Stimulated activated CD4-positive, alpha-beta T cell treated with anti-CD3 and anti-CD28 coated beads, TNF-alpha, amount 100 ng/mL, for 48 hours (primary cell): ENCODE measurements around the gene ATPAF2.

Experiments
- DNase-seq, 3 donors: peaks; one replicate each; pipeline ENCODE4 v3.0.0-alpha.2; 2020; ENCODE audit warnings: low read depth in 3 of 3

Gene ATPAF2

DNA sequence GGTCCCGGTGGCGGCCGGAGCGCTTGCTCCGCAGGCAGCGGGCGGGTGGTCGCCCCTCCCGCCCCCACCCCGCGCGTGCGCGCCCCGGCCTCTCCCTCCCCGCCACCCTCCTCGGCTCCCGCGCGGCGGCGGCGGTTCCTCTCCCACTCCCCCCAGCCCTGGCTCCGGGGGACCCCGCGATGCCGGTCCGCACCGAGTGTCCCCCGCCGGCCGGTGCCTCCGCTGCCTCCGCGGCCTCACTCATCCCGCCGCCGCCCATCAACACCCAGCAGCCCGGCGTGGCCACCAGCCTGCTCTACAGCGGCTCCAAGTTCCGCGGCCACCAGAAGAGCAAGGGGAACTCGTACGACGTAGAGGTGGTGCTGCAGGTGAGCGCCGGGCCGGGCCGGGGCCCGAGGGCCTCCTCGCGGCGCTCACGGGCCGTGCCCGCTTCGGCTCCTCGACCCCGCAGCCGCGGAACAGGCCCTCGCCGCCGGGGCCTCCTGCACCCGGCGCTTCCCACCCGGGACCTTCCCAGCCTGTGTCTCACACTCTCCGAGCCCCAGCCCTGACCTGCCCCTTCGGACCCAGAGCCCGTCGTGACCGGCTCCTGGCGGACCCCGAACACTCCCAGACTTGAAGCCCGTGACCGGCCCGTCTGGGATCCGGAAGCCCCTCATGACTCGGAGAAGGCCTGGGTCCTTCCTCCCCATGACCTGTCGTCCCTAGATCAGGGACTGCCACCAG, 730 bp upstream of the ATPAF2 start:
- peak in 1 of 3 donors; percentile 24 for DNase-seq

DNA sequence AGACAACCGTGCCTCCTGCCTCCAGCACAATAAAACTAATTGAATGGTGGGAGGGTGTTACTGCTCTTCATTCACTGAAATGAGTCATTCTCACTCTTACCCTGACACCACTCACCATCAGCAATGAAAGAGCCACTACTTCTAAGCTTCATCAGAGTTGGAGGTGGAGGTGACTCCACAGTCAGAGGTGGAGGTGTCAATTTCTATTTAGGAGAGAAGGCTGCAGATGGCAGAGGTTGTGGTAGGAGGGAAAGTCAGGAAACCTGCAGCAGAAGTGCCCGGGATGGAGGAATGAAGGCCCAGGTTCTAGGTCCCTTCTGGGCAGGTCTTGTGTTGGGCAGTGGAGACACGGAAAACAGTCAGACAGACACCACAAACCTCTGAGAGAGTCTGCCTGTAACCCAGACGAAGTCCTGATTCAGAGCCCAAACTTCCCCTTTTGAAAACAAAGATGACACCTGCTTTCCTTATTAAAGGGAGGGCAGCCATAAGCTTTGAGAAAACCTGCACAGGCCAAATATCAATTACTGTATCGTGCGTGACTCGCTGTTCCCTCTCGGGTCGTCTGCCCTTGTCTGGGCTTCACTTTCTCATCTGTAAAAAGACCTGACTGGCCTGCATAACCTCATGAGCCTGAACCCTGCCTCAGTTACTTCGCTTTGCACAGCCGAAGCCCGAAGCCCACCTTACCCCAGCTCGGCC, 668 bp downstream of the ATPAF2 start:
- DNase-seq: peak in 2 of 3 donors; percentile 4 to 10

DNA sequence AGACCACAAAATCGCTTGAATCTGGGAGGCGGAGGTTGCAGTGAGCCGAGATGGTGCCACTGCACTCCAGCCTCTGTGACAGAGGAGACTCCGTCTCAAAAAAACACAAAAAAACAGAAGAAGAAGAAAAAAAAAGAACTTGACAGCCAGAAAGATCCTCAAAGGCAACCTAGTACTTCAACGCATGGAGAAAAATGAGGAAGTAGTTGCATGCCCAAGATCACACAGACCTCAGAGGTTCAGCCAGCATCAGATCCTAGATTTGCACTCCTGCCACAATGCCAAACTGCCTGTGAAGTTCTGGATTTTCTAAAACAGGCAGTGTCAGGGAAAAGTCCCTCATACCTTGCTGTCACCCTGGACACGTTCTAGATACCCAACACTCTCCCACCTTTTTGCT, 1.5 kb downstream of the ATPAF2 start:
- no peak for DNase-seq

DNA sequence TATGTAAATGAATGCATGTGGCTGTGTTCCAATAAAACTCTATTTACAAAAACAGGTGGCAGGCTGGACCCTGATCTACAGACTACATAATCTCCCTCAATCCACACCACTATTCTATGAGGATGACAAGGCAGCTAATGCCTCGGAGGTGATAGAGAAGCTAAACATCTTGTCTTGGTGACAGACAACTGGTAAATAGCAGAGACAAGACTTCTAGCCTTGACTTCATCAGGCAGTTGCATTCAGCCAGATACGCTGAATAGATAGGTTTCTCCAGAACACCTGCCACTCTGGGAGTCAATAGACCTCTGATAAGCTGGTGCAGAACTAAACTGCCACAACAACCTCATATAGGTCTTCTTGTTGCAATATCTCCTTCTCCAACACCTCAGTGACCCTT, 3.3 kb downstream of the ATPAF2 start:
- DNase-seq: no peak

DNA sequence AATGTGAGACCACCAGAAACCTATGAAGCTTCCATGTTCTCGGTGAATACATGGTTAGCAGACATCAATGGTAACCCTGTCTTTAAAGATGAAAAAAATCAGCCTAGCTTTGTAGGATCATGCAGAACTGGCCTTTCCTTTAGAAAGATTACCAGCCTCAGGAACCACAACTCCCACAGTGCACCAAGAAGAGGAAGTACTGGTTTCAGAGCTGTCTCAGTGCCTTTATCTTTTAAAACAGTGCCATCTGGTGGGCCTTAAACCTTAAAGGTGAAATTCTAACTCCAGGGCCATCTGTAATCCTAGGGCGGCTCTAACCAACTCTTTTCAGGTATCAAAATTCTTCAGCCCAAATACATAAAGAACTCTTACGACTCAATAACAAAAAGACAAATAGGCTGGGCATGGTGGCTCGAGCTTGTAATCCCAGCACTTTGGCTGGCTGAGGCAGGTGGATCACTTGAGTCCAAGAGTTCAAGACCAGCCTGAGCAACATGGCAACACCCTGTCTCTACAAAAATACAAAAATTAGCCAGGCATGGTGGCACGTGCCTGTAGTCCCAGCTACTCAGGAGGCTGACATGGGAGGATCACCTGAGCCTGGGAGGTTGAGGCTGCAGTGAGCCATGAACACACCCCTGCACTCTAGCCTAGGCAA, 5.4 kb downstream of the ATPAF2 start:
- peak in 2 of 3 donors; percentile 11 to 43 for DNase-seq

DNA sequence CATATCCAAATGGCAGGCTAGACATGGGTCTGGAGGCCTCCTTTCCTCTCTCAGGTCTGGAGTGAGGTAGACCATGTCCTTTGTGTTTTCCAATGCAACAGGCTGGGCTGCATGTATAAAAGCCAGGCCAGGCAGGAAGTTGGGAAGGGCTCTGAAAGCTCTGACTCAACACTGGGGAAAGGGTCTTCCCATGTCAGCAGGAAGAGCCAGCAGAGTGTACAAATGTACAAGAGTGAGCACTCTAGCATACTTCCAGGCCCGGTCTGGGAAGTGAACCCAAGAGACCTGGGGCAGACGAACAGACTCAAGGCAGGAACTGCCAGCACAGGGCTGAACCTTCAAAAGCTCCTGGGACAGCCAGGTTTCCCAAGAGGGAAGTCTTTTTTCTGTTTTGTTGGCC, 7.0 kb downstream of the ATPAF2 start:
- no peak for DNase-seq

DNA sequence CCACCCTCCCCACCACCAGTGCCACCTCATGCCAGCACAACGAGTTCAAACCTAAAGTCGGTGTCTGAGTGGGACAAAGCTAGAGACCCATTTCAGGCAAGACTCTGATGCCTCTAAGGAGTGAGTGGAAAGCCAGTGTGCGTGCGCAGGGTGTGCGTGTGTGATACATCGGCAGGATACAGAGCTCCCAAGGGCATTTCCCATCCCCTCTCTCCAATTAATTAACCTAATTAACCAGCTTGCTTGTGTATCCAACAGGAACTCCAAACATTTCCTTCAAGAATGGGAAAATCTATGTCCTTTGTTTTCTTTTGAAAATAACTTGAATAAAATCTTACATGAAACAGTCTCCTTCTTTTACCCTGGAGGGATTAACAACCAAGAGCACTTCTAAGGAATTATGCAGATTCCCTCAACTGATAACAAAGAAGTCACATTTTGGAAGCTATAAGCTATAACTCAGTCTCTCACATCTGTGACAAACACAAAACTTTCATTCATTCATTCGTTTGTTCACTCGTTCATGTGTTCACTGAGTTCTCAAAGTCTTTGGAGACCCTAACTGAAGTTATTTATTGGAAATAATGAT, 9.9 kb downstream of the ATPAF2 start:
- DNase-seq: no peak

DNA sequence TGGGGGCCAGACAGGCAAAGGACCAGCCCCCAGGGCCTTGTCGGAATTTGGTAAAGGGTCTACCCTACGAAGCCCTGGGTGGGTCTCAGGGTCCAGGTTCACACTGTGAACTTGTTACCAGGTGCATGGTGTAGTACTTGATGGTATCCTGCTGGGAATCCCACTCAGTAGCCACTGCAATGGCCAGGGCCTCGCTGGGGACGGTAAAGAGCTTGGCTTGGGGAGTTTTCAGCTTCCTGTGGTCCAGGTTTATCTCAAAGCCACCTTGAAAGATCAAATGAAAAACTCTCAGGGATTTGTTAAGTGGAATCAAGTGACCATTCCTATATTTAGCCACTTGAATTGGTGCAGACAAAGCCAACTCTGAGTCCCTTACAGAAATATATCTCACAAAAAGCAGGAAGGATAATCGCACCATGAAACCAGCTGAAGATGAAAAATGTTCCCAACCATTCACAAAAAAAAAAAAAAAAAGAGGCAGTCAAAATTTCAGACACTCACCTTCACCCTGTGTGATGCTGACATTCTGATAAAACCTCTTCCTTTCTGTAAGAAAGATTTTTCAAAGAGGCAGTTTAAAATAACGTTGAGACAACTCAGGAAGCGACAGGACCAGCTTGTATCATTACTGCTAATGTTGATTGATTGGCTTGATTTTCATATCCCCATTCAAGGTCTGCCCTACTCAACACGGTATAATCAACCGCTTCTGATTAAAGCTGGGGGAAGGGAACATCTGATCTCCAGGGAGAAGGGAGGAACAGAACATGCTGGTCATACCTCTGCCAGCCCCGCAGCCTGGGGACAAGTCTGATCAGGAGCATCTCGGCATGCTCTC, 10.6 kb downstream of the ATPAF2 start:
- no peak for DNase-seq

DNA sequence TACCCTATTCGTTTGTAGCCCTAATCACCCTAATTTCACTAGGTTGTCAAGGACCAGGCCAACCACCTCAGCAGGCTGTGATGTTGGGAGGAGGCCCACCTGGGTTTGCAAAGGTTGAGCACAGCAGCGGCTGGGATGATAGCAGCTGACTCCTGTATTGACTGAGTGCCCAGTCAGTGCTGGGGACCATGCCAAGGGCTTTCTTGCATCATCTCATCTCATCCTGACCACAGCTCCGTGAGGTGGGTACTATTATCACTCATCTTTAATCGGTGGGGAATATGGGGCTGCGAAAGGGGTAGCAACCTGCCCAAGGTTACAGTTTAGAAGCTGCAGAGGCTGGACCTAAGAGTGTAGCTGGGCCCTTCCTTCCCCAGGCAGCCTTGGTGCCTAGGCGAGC, 11.7 kb downstream of the ATPAF2 start:
- no peak for DNase-seq

DNA sequence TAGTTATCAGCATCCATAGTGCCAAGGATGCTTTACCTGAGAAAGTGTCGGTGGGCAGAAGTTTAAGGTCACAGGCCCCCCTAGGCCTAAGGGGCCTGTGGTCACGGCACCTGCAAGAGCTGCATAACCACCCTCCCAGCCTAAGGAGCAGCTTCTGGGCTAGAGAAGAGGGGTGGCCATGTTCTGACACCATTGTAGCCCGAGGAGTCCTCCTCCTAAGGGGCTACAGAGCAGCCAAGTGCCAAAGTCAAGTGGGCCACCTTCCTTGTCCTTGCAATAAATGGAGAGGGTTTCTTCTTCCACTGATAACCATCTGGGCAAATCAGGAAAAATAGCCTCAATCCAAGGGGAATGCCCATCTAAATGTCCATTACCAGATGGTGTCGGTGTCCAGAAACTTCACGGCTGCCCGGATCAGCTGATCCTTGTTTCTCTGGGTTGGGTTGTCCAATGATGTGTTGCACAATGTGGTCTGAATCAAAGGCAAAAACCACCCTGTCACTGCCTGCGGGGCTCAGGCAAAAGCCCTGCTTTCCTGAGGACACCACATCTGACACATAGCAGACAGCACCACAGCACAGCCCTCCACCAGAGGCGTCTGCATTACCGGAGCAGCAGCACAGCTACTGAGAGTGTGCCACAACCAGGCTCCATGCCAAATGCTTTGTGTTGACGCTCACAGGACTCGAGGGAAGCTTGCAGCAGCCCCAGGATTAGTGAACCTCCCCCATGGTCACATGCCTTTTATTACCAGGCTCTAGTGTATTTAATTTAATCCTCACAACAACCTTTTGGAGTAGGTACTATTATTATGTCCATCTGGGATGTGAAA, 12.8 kb downstream of the ATPAF2 start:
- DNase-seq: no peak

DNA sequence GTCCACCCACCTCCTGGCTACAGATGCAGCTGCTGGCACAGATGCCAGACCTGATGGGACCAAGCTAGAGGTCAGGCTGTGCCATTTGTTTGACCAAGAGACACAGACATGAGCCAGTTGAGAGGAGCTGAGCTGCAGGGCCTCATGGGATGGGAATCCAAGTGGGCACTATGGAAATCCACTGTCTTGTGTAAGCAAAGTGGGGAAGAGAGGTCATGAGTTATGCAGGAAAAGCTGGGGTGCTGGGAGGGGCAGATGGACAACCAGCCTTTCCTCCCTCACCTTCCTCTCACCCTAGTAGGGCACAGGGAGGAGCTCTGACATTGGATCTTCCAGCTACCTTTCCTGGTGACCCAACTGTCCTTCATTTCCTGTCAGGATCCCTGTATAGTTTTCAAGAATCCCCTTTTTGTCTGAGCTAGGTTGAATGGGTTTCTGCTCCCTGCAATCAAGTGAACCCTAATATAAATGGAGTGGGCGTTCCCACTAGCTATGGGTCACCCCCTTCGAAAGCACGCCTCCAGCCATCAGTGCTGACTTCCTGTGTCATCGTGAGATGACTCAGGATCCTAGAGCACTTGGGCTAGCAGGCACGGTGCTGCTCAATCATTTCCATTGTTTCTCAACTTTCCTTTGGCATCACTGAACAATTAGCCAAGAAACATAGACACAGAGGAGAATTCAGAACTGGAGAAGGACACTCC, 13.6 kb downstream of the ATPAF2 start:
- no peak for DNase-seq

DNA sequence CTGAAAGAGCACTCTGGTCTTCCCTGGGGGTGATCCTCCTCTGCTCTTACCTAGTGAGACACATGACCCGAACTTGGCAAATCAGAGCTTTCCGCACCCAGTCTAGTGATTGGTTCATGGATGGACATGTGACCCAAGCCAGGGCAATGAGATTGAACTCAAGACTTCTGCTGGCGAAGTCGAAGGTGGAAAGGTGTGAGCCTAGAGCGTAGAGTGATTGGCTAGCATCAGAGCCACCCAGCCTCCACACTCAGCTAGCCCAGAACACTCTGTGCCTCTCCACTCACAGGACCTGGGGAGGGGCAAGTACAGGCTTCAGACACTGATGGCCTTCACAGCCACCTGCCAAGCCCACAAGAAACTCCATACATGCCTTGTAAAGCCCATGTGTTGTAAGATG, 17.6 kb downstream of the ATPAF2 start:
- no peak for DNase-seq

DNA sequence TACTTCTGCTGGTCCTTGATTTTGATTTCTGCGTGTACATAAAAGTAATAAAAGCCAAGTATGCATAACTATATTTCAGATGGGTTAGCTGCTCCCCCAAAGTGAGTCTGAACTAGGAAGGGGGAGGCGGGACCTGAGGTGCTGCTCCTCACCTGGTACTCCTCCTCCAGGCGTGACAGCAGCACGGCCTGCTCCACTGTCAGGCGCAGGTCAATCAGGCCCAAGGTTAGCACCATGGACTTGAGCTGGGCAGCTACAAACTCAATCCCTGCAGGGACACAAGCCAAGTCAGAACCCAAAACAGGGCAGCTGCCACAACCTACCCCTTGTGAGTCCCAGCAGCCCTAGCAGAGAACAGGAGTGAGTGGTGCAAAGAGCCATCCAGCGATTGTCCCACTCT, 18.0 kb downstream of the ATPAF2 start:
- no peak for DNase-seq

DNA sequence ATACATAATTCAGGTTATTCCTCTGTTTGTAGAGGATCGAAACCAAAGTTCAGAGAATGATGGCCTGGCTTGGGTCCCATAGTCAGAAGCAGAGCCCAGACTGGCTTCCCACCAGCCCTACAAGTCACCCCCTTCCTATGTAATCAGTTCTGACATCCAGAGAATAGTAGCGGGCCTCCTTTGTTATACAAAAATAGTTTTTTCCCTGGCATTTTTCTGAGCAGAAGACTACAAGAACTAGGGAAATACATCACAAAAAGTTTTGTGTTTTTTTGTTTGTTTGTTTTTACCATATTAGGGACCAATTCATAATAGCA, 19.2 kb downstream of the ATPAF2 start:
- no peak for DNase-seq

DNA sequence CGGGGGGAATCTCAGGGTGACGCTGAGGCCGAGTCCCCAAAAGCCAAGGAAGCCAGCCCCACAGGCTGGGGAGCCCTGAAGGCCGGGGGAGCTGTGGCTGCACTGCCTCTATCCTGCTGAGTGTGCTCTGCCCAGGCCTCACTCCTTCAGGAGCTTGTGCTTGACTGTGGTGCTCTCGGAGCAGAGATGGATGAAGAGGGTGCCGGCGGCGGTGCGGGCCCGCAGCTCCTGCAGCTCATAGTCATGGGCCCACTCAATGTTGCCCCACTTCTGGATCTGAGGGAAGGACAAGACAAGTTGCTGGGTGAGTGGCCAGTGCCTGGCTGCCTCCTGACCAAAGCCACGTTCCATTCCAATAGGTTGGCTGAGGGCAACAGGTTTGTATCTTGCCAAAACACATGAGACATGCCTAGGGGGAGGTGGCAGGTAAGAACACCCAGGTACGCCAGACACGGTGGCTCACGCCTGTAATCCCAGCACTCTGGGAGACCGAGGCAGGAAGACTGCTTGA, 20.5 kb downstream of the ATPAF2 start:
- no peak for DNase-seq

DNA sequence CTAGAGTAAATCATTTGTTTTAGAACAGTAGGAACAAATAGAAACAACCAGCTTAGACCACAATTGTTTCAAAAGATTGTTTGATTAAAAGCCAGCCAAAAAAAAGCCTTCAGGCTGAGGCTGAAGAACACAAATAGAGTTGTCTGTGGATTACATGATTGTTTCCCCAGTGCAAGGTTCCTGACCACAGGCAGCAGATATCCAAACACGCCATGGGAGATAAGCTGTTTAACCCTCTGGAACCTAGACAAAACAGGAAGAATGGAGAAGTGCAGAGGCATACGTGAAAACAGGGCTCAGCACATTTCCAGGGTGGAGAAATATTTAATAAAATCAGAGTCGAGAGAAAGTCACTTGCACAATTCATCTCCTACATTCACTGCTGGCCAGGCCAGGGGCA, 21.0 kb downstream of the ATPAF2 start:
- no peak for DNase-seq

DNA sequence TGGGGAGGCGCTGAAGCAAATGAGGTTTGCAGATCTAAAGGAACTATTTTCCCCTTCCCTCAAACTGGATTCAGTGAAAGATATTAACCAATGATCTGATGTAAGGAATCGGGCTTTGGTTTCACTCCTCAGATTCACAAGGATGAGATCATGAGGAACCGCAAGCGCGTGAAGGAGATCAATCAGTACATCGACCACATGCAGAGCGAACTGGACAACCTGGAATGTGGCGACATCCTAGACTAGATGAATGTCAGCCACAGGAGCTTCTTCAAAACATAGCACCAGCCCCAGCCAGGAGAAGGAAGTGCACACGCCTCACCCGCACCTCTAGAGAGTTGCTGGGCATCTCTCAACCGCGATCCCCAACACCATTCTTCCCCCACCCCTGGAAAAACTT, 22.5 kb downstream of the ATPAF2 start:
- DNase-seq: no peak

DNA sequence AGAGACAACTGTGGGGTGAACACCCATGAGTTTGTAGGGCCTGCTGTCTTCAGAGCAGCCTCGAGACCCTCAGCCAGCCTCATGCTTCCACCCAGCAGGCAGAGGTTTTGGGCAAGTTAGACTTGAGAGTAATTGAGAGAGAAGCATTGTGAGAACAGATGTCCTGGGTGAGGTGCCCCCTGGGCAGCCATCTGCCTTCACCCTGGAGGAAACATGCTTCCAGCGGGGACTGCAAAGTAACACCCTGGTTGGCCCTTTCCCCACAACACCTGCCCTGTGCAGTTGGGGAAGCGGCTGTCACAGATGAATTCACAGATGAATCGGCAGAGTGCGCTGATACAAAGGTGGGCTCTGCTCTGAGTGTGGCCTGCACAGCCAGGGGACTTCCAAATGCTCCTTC, 23.4 kb downstream of the ATPAF2 start:
- no peak for DNase-seq

DNA sequence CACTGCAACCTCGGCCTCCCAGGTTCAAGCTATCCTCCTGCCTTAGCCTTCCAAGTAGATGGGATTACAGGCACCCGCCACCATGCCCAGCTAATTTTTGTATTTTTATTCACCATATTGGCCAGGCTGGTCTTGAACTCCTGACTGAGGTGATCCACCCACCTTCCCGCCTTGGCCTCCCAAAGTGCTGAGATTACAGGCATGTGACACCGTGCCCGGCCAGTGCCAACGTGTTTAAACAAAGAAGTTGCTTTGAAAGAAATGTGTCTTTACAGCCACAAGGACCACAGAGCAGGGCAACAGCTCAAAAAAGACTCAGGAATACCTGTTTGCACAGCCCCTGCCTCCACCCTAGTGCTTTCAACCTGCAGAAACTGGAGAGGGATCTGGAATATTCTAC, 25.0 kb downstream of the ATPAF2 start:
- no peak for DNase-seq

DNA sequence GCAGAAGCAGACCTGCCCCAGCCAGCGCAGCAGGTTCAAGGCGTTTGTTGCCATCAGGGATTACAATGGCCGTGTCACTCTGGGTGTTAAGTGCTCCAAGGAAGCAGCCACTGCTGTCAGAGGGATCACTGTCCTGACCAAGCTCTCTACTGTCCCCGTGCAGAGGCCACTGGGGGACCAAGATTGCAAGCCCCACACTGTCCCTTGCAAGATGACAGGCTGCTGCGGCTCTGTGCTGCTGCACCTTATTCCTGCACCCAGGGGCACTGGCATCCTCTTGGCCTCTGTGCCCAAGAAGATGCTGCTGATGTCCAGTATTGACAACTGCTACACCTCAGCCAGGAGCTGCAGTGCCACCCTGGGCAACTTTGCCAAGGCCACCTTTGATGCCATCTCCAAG, 27.7 kb downstream of the ATPAF2 start:
- no peak for DNase-seq
